Keratinocyte (primary cell): ENCODE measurements around the gene TFRC. TPM values are rescaled to one million over a fixed set of nuclear protein-coding genes. Genes with fewer than 3 reads are reported as not detected.
"Not testable (repeated sequence)": the region's sequence is repeated elsewhere in the genome, so short reads cannot be mapped to it uniquely, and the experiment has no call there.

ENCODE experiments used
- DNase-seq: peaks from one replicate; pipeline ENCODE4 v3.0.0-alpha.2; 2011; ENCODE audit warnings: low read depth, missing footprints, low spot score
- FAIRE-seq: peaks from 2 replicates; lab custom pipeline; 2011; peaks lifted over from hg19 to GRCh38; lab: Jason Lieb, UNC
- H2AFZ ChIP-seq: 2 replicates; pipeline ENCODE4 v1.6.0; 2012; ENCODE audit warnings: low read length, control low read depth, inconsistent platforms; ENCODE audit not compliant: control insufficient read depth
- H3K27ac ChIP-seq: 2 replicates; pipeline ENCODE4 v1.5.1; 2011; ENCODE audit warnings: low read length; ENCODE audit not compliant: control insufficient read depth, insufficient read depth
- H3K27me3 ChIP-seq: 3 replicates; pipeline ENCODE4 v1.6.0; 2011; ENCODE audit warnings: low read length; ENCODE audit not compliant: control insufficient read depth, insufficient read depth; ENCODE audit errors: extremely low read depth
- H3K36me3 ChIP-seq, 2 experiments: 2 replicates in 1 of 2; 3 replicates in 1 of 2; pipeline ENCODE4 v1.5.1; 2011; ENCODE audit warnings: low read length in 2 of 2, mild to moderate bottlenecking in 1 of 2; ENCODE audit not compliant: control insufficient read depth in 2 of 2, insufficient read depth in 2 of 2; ENCODE audit errors: extremely low read depth in 1 of 2
- H3K4me1 ChIP-seq: 3 replicates; pipeline ENCODE4 v1.5.1; 2011; ENCODE audit warnings: low read length; ENCODE audit not compliant: control insufficient read depth, insufficient read depth; ENCODE audit errors: extremely low read depth
- H3K4me2 ChIP-seq: 3 replicates; pipeline ENCODE4 v1.6.0; 2011; ENCODE audit warnings: low read depth, low read length; ENCODE audit not compliant: control insufficient read depth, insufficient read depth; ENCODE audit errors: extremely low read depth
- H3K4me3 ChIP-seq, 3 experiments: fragments of 200-600 bp in 1 of 3; sonication (generic) in 1 of 3; 2 replicates in 2 of 3; 3 replicates in 1 of 3; pipeline ENCODE4 v1.5.1; 2011 to 2016; ENCODE audit warnings: low read length in 3 of 3, mild to moderate bottlenecking in 3 of 3, control low read depth in 2 of 3, inconsistent platforms in 1 of 3, low read depth in 1 of 3, mixed read lengths in 1 of 3, mixed run types in 1 of 3, moderate library complexity in 1 of 3; ENCODE audit not compliant: control insufficient read depth in 2 of 3, insufficient read depth in 2 of 3; ENCODE audit errors: extremely low read depth in 1 of 3
- H3K79me2 ChIP-seq: 2 replicates; pipeline ENCODE4 v1.6.0; 2012; ENCODE audit warnings: low read length; ENCODE audit not compliant: control insufficient read depth, insufficient read depth
- H3K9ac ChIP-seq: 3 replicates; pipeline ENCODE4 v1.6.0; 2011; ENCODE audit warnings: low read length; ENCODE audit not compliant: control insufficient read depth, insufficient read depth; ENCODE audit errors: extremely low read depth
- H3K9me1 ChIP-seq: 3 replicates; pipeline ENCODE4 v1.6.0; 2011; ENCODE audit warnings: low read length; ENCODE audit not compliant: control insufficient read depth, insufficient read depth; ENCODE audit errors: extremely low read depth
- H3K9me3 ChIP-seq: 2 replicates; pipeline ENCODE4 v1.5.1; 2012; ENCODE audit warnings: low read depth, low read length; ENCODE audit not compliant: control insufficient read depth
- H4K20me1 ChIP-seq: 3 replicates; pipeline ENCODE4 v1.6.0; 2011; ENCODE audit warnings: low read length; ENCODE audit not compliant: control insufficient read depth, insufficient read depth; ENCODE audit errors: extremely low read depth
- CTCF ChIP-seq, 3 experiments: IDR thresholded peaks in 1 of 3; conservative IDR thresholded peaks in 1 of 3; optimal IDR thresholded peaks in 1 of 3; 2 replicates in 2 of 3; 3 replicates in 1 of 3; pipeline versions ENCODE3 to v1.5.1; 2011; ENCODE audit warnings: low read length in 3 of 3, mild to moderate bottlenecking in 3 of 3, moderate library complexity in 2 of 3, control low read depth in 1 of 3, inconsistent platforms in 1 of 3; ENCODE audit not compliant: insufficient read depth in 2 of 3; ENCODE audit errors: extremely low read depth in 1 of 3
- EZH2 ChIP-seq: IDR thresholded peaks from one replicate; pipeline ENCODE4 v1.6.1; 2012; ENCODE audit warnings: inconsistent platforms, mild to moderate bottlenecking, low read length, moderate library complexity
- dilution Hi-C: fragments of 300-500 bp; cut with MboI; formaldehyde crosslinking; loops from one replicate; pipeline ENCODE4 v1.7.0; 2020; ENCODE audit warnings: low sequenced_read_pairs; ENCODE audit not compliant: extremely low pct_ligation_motif_present
- polyA plus RNA-seq, 5 experiments: library from polyadenylated mRNA; depleted of rRNA in 3 of 5; stranded (reverse) in 3 of 5; stranded (forward) in 1 of 5; unstranded in 1 of 5; fragments of >200 nt; gene quantifications; 1 replicate in 1 of 5; 2 replicates in 3 of 5; 3 replicates in 1 of 5; pipeline versions ENCODE4 v1.2.1 to v1.2.3, GENCODE V29; 2011 to 2012; ENCODE audit warnings: missing spikeins in 2 of 5, low read depth in 1 of 5, low replicate concordance in 1 of 5

The TFRC gene
- polyA plus RNA-seq, 1 donor (not counting 4 experiments of a cell fraction or from before 2014, with no cell fraction given) = 109 TPM

DNA sequence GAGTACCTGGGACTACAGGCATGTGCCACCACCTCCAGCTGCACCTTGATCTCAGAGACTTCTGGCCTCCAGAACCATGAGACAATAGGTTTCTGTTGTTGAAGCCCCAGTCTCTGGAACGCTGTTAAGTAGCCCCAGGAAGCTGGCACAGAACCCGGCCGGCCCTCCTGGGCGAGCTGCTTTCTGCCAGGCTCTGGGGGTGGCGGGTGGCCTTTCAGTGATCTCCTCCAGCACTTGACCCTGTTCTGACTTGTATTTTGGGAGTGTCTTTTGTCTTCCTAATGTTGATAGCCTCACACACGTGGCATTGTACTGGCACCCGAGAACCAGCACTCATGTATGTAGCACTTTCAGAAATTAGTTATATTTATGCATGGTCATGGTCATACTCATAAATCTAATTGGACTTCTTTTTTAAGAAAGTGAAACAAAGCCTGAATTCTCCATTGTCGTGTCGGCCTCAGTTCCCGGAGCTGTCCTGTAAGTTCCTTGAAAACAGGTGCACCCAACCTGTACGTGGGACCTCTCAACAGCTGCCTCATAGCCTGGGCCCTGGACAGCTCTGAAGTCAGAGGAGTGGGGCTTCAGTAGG, 74.0 kb downstream of the TFRC start:
- no peak for DNase-seq
- no peak for FAIRE-seq
- Histone ChIP-seq H3K4me2 (no peak overlapping the region), H3K4me3 (no peak overlapping the region), H3K4me1 (peaks cover 2% of the 10 kb centered on the region), H4K20me1 (no peaks in the 10 kb centered on the region), H3K27me3 (peaks cover 6% of the 10 kb centered on the region), H3K27ac (no peak overlapping the region), H3K79me2 (no peaks in the 10 kb centered on the region), H3K9ac (no peak overlapping the region), H2AFZ (no peak overlapping the region), H3K9me1 (no peaks in the 10 kb centered on the region), H3K9me3 (peaks cover 4% of the 10 kb centered on the region), H3K36me3 (no peaks in the 10 kb centered on the region)
- dilution Hi-C loops = no loop called here
- TF ChIP-seq EZH2 (no peak), CTCF (optimal IDR thresholded peaks at IDR 0.05 in 1 of 3, IDR thresholded peaks at IDR 0.05 in 1 of 3, conservative IDR thresholded peaks at IDR 0.05 in 1 of 3; ENCODE audit: extremely low read depth in 1 of 3, insufficient read depth in 2 of 3, low read length in 3 of 3) (no peak)

DNA sequence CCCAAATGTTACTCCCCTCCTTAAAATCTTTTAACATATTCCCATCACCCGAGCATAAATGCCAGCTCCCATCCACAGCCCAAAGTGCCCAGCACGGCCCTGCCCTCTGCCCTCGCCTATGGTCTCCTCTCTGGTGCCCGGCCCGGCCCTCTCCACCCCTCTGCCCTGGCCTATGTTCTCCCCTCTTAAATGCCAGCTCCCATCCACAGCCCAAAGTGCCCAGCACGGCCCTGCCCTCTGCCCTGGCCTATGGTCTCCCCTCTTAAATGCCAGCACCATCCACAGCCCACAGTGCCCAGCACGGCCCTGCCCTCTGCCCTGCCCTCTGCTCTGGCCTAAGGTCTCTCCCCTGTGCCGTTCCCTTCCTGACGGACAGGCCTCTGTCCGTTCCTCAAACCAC, 76.6 kb downstream of the TFRC start:
- H4K20me1 ChIP-seq, H3K9me1 ChIP-seq, H2AFZ ChIP-seq, H3K27me3 ChIP-seq, H3K4me1 ChIP-seq, H3K9ac ChIP-seq, DNase-seq, H3K4me2 ChIP-seq, H3K4me3 ChIP-seq, FAIRE-seq, H3K27ac ChIP-seq, H3K9me3 ChIP-seq, H3K79me2 ChIP-seq, dilution Hi-C loops, H3K36me3 ChIP-seq: not testable (repeated sequence)

- H3K27ac ChIP-seq, H3K4me1 ChIP-seq, H3K36me3 ChIP-seq, H3K4me3 ChIP-seq, H3K9ac ChIP-seq, FAIRE-seq, DNase-seq, H3K27me3 ChIP-seq, H3K4me2 ChIP-seq, H3K9me3 ChIP-seq, H4K20me1 ChIP-seq, H3K9me1 ChIP-seq, H3K79me2 ChIP-seq, H2AFZ ChIP-seq, dilution Hi-C loops: not testable (repeated sequence)
Measured at GRCh38 chr3:196004359-196005052, 77.4 kb downstream of the TFRC start.
